ENCODE results near the gene SH3GLB1. TPM values are rescaled to one million over a fixed set of nuclear protein-coding genes. Genes with fewer than 3 reads are reported as not detected.

SH3GLB1 gene
- total and polyA plus RNA-seq, 2 of the 8 experiments (the other 6 are each of a cell fraction or from before 2014, with no cell fraction given), result 7.7 to 43.1 TPM

GRCh38 chr1:86776108-86776507 lies 71.7 kb downstream of the SH3GLB1 start:
- ChIA-PET CTCF (ENCODE audit: partially characterized antibody) (interaction anchor here (0.7 to 2.9 kb wide), 3 partner anchors 9 to 274 kb away, joined by 3 to 7 read pairs (median 5); no protein-coding TSS in a partner anchor), POLR2A (ENCODE audit: partially characterized antibody) (no interaction called here)
- H3K36me3 ChIP-seq (ENCODE audit: control insufficient read depth in 2 of 4, insufficient read depth in 4 of 4, low read length in 3 of 4), result no peaks in the 10 kb centered on the region
- no peaks in the 10 kb centered on the region for H3K79me1 ChIP-seq (ENCODE audit: low read depth, low read length)
- no peak overlapping the region for H3K4ac ChIP-seq (replicated peaks; ENCODE audit: insufficient read length, low read depth, low read length)
- H3K14ac ChIP-seq (ENCODE audit: insufficient read length), result no peak overlapping the region
- no peak for TF ChIP-seq SIN3A (conservative IDR thresholded peaks at IDR 0.05 in 1 of 2, IDR thresholded peaks at IDR 0.05 in 1 of 2; ENCODE audit: low read depth in 1 of 2, low read length in 2 of 2)
- no peak for TF ChIP-seq POU5F1 (IDR thresholded peaks at IDR 0.05; ENCODE audit: low read depth, low read length)
- no peak for TF ChIP-seq POLR2A (IDR thresholded peaks at IDR 0.05; ENCODE audit: control extremely low read depth in 1 of 2, low read depth in 2 of 2, low read length in 2 of 2)
- no peak for TF ChIP-seq RXRA (IDR thresholded peaks at IDR 0.05; ENCODE audit: insufficient read depth, low read depth, low read length)
- no peak for TF ChIP-seq EGR1 (IDR thresholded peaks at IDR 0.05; ENCODE audit: borderline replicate concordance, low read depth, low read length)
- TF ChIP-seq TBP (IDR thresholded peaks at IDR 0.05; ENCODE audit: low read depth, low read length), result no peak
- no peak for TF ChIP-seq KDM4A (IDR thresholded peaks at IDR 0.05; ENCODE audit: low read depth, low read length, severe bottlenecking)
- no peak for TF ChIP-seq GTF2F1 (IDR thresholded peaks at IDR 0.05; ENCODE audit: borderline replicate concordance, low read depth, low read length)
- TF ChIP-seq CHD1 (IDR thresholded peaks at IDR 0.05; ENCODE audit: low read depth, low read length), result no peak
- no peak for TF ChIP-seq CBX5 (IDR thresholded peaks at IDR 0.05; ENCODE audit: low read depth, low read length)
- no peak for TF ChIP-seq BCL11A (IDR thresholded peaks at IDR 0.05; ENCODE audit: low read depth in 2 of 2, low read length in 2 of 2)
- TF ChIP-seq SIRT6 (IDR thresholded peaks at IDR 0.05; ENCODE audit: low read length), result no peak
- H2AK5ac ChIP-seq (ENCODE audit: low read depth, low read length), result no peak overlapping the region
- no peak overlapping the region for H2AFZ ChIP-seq (ENCODE audit: low read length)
- H3K23me2 ChIP-seq (ENCODE audit: low read depth, low read length), result no peaks in the 10 kb centered on the region
- H3K9me3 ChIP-seq (ENCODE audit: insufficient read depth in 2 of 2, low read depth in 1 of 2, low read length in 1 of 2), result no peaks in the 10 kb centered on the region
- H3K27ac ChIP-seq (ENCODE audit: low read depth, low read length), result no peak overlapping the region
- no peak overlapping the region for H3K23ac ChIP-seq (ENCODE audit: insufficient read length)
- no peak for DNase-seq (ENCODE audit: low read depth in 1 of 2, low spot score in 2 of 2)
- no peak overlapping the region for H3K4me3 ChIP-seq (ENCODE audit: extremely low read depth in 1 of 4, insufficient read depth in 2 of 4, low read depth in 3 of 4, low read length in 4 of 4)
- no peak overlapping the region for H2BK120ac ChIP-seq (replicated peaks; ENCODE audit: low read depth, low read length)
- no peak overlapping the region for H3K56ac ChIP-seq (replicated peaks; ENCODE audit: insufficient read length, low read depth, low read length)
- WGBS, 2 experiments (ENCODE audit: extremely low coverage in 1 of 2, insufficient coverage in 1 of 2, insufficient read length in 1 of 2, insufficient replicate concordance in 2 of 2, low coverage in 1 of 2, low lambda C conversion rate in 2 of 2, missing lambda C conversion rate in 1 of 2), result 87% methylated on average over 2 of the region's 2 CpGs; no CpG with 5 or more reads in 1 of the 2 experiments
- no peak overlapping the region for H3K4me2 ChIP-seq (ENCODE audit: insufficient read depth in 1 of 2, low read depth in 2 of 2, low read length in 2 of 2)
- no peak overlapping the region for H4K8ac ChIP-seq (ENCODE audit: extremely low read depth, insufficient read depth, low read length)
- no peaks in the 10 kb centered on the region for H3K79me2 ChIP-seq (ENCODE audit: control insufficient read depth in 1 of 2, insufficient read depth in 2 of 2, low read length in 2 of 2)
- no peak overlapping the region for H2BK5ac ChIP-seq (ENCODE audit: low read depth, low read length)
- peaks cover 0 to 5% (median 1%) of the 10 kb centered on the region in 4 experiments; a peak in 3 of 7 replicates for H3K4me1 ChIP-seq (replicated peaks in 1 of 4; ENCODE audit: control insufficient read depth in 3 of 4, insufficient read depth in 4 of 4, low read length in 3 of 4)
- no peak overlapping the region for H2BK12ac ChIP-seq (ENCODE audit: low read depth, low read length)
- H2BK15ac ChIP-seq (ENCODE audit: low read length), result no peak overlapping the region
- H2BK20ac ChIP-seq (ENCODE audit: low read length), result no peak overlapping the region
- H3K18ac ChIP-seq (ENCODE audit: extremely low read depth, low read length), result no peak overlapping the region
- H3K27me3 ChIP-seq (replicated peaks in 1 of 4; ENCODE audit: control insufficient read depth in 3 of 4, extremely low read depth in 1 of 4, insufficient read depth in 3 of 4, low read length in 3 of 4), result no peaks in the 10 kb centered on the region
- H4K5ac ChIP-seq (ENCODE audit: insufficient read length, low read depth, low read length), result no peak overlapping the region
- no peak overlapping the region for H4K91ac ChIP-seq (replicated peaks; ENCODE audit: insufficient read length, low read length)
- no peak overlapping the region for H3K9ac ChIP-seq (replicated peaks in 1 of 4; ENCODE audit: extremely low read depth in 1 of 4, low read depth in 3 of 4, low read length in 3 of 4)
- no peaks in the 10 kb centered on the region for H4K20me1 ChIP-seq (replicated peaks in 1 of 2; ENCODE audit: control insufficient read depth in 1 of 2, insufficient read depth in 2 of 2, low read length in 2 of 2)
- FAIRE-seq, result no peak
